Thoracic aorta (tissue), 2 donors: ENCODE measurements around the gene SOX21. TPM values are rescaled to one million over a fixed set of nuclear protein-coding genes. Genes with fewer than 3 reads are reported as not detected.

Experiments
- ATAC-seq: fragments of 150-250 bp; one replicate; pipeline ENCODE4 v1.8.0; 2017; ENCODE audit warnings: low read depth; ENCODE audit not compliant: insufficient number of reproducible peaks, low FRiP score
- DNase-seq: peaks from one replicate; pipeline ENCODE4 v3.0.0-alpha.2; 2020; ENCODE audit warnings: low spot score
- H3K27ac ChIP-seq, 2 donors: fragments of 200-600 bp; sonication (generic); 1 replicate in 1 of 2; 2 replicates in 1 of 2; pipeline ENCODE4 v1.5.1; 2016; ENCODE audit warnings: mild to moderate bottlenecking in 2 of 2, moderate library complexity in 2 of 2
- H3K27me3 ChIP-seq: fragments of 200-600 bp; sonication (generic); replicated peaks from 2 replicates; pipeline ENCODE4 v1.6.0; 2016; ENCODE audit warnings: mild to moderate bottlenecking; ENCODE audit not compliant: insufficient read depth
- H3K36me3 ChIP-seq: fragments of 200-600 bp; sonication (generic); one replicate; pipeline ENCODE4 v1.5.1; 2016
- H3K4me1 ChIP-seq, 2 donors: fragments of 200-600 bp; sonication (generic); 1 replicate in 1 of 2; 2 replicates in 1 of 2; pipeline versions ENCODE4 v1.5.1 to v1.6.0; 2016; ENCODE audit warnings: low read depth in 2 of 2, mild to moderate bottlenecking in 1 of 2; ENCODE audit not compliant: control insufficient read depth in 1 of 2
- H3K4me3 ChIP-seq: fragments of 200-600 bp; sonication (generic); 2 replicates; pipeline ENCODE4 v1.5.1; 2016; ENCODE audit warnings: mild to moderate bottlenecking
- H3K9me3 ChIP-seq: fragments of 200-600 bp; sonication (generic); 2 replicates; pipeline ENCODE4 v1.5.1; 2016
- CTCF ChIP-seq: fragments of 200-600 bp; sonication (generic); IDR thresholded peaks from one replicate; pipeline ENCODE4 v1.5.1; 2019; ENCODE audit warnings: antibody characterized with exemption
- total RNA-seq, 2 donors: library from RNA; depleted of rRNA; stranded (reverse); fragments of >200 nt; gene quantifications; one replicate each; pipeline versions ENCODE4 v1.1.0 to v1.2.3, GENCODE V29; 2016

SOX21 gene
- total RNA-seq, 2 donors from 2014 or later = 0.28 TPM; not detected in 1

GRCh38 chr13:94709001-94709834, 3.1 kb downstream of the SOX21 start:
- ATAC-seq (no peak), DNase-seq (no peak)
- no peak for TF ChIP-seq CTCF
- no peak overlapping the region for H3K27ac ChIP-seq
- H3K9me3 ChIP-seq = no peaks in the 10 kb centered on the region
- no peaks in the 10 kb centered on the region for H3K36me3 ChIP-seq
- H3K4me1 ChIP-seq = peaks cover 20 to 37% of the 10 kb centered on the region in 2 donors
- peaks cover 42% of the 10 kb centered on the region for H3K27me3 ChIP-seq
- H3K4me3 ChIP-seq = no peak overlapping the region

GRCh38 chr13:94708031-94708859, 4.1 kb downstream of the SOX21 start:
- H3K4me3 ChIP-seq = peak overlapping the region; percentile 35
- no peaks in the 10 kb centered on the region for H3K36me3 ChIP-seq
- H3K27ac ChIP-seq = no peak overlapping the region
- H3K27me3 ChIP-seq = peaks cover 37% of the 10 kb centered on the region
- no peak for TF ChIP-seq CTCF
- no peak for DNase-seq
- no peaks in the 10 kb centered on the region for H3K9me3 ChIP-seq
- ATAC-seq = no peak
- peaks cover 19 to 36% of the 10 kb centered on the region in 2 donors for H3K4me1 ChIP-seq

- Histone ChIP-seq H3K9me3 (no peaks in the 10 kb centered on the region), H3K36me3 (no peaks in the 10 kb centered on the region), H3K27me3 (peaks cover 37% of the 10 kb centered on the region), H3K4me1 (peaks cover 14 to 29% of the 10 kb centered on the region in 2 donors), H3K27ac (no peak overlapping the region), H3K4me3 (peak overlapping the region; percentile 35)
- TF ChIP-seq CTCF = no peak
- no peak for DNase-seq
- no peak for ATAC-seq
Observed at GRCh38 chr13:94707400-94708021, 4.8 kb downstream of the SOX21 start.

GRCh38 chr13:94706843-94707399, 5.4 kb downstream of the SOX21 start:
- peaks cover 37% of the 10 kb centered on the region for H3K27me3 ChIP-seq
- H3K4me3 ChIP-seq = peak overlapping the region; percentile 35
- peaks cover 12 to 23% of the 10 kb centered on the region in 2 donors for H3K4me1 ChIP-seq
- TF ChIP-seq CTCF = no peak
- DNase-seq (no peak), ATAC-seq (no peak)
- H3K27ac ChIP-seq = no peak overlapping the region
- no peaks in the 10 kb centered on the region for H3K36me3 ChIP-seq
- H3K9me3 ChIP-seq = no peaks in the 10 kb centered on the region
